Large intestine (tissue), 3 donors: Measurements from ENCODE around the gene EXD2. TPM values are rescaled to one million over a fixed set of nuclear protein-coding genes. Genes with fewer than 3 reads are reported as not detected.

Experiments
- DNase-seq, 2 donors: peaks; one replicate each; pipeline versions ENCODE4 v3.0.0 to v3.0.0-alpha.2; 2013
- H3K27ac ChIP-seq: one replicate; pipeline ENCODE4 v1.5.1; 2013; ENCODE audit warnings: low read length
- H3K27me3 ChIP-seq: 2 replicates; pipeline ENCODE4 v1.6.1; 2013; ENCODE audit warnings: low read length; ENCODE audit not compliant: control insufficient read depth, insufficient read depth
- H3K36me3 ChIP-seq: 2 replicates; pipeline ENCODE4 v1.6.1; 2013; ENCODE audit warnings: low read length; ENCODE audit not compliant: control insufficient read depth, insufficient read depth
- H3K4me1 ChIP-seq: one replicate; pipeline ENCODE4 v1.6.1; 2013; ENCODE audit warnings: low read length; ENCODE audit not compliant: control insufficient read depth, insufficient read depth
- H3K4me3 ChIP-seq: one replicate; pipeline ENCODE4 v1.5.1; 2013; ENCODE audit warnings: low read length
- H3K9me3 ChIP-seq: one replicate; pipeline ENCODE4 v1.6.1; 2013; ENCODE audit warnings: mild to moderate bottlenecking, low read depth, low read length, moderate library complexity; ENCODE audit not compliant: control insufficient read depth
- WGBS: methylation state at CpG from one replicate; pipeline ENCODE4 v1.1.5; 2013; ENCODE audit warnings: low lambda C conversion rate; ENCODE audit not compliant: insufficient coverage; 5-methylcytosine and 5-hydroxymethylcytosine counted together
- polyA plus RNA-seq: library from polyadenylated mRNA; unstranded; fragments of 120-200 nt; gene quantifications from one replicate; pipeline ENCODE4 v1.2.1, GENCODE V29; 2013

The EXD2 gene
- polyA plus RNA-seq, 1 donor = 22.9 TPM

GRCh38 chr14:69231486-69231885, 40.2 kb downstream of the EXD2 start:
- peak; percentile 12 to 60 for DNase-seq
- no peaks in the 10 kb centered on the region for H3K4me1 ChIP-seq
- 14% methylated on average over 1 of the region's 2 CpGs for whole genome bisulfite sequencing
- no peak overlapping the region for H3K27ac ChIP-seq
- H3K4me3 ChIP-seq = no peak overlapping the region
- peaks cover 47% of the 10 kb centered on the region for H3K36me3 ChIP-seq
- H3K27me3 ChIP-seq = no peaks in the 10 kb centered on the region
- no peaks in the 10 kb centered on the region for H3K9me3 ChIP-seq

- Histone ChIP-seq H3K9me3 (no peaks in the 10 kb centered on the region), H3K27ac (no peak overlapping the region), H3K4me3 (no peak overlapping the region), H3K36me3 (peaks cover 56% of the 10 kb centered on the region), H3K27me3 (no peaks in the 10 kb centered on the region), H3K4me1 (no peaks in the 10 kb centered on the region)
- DNase-seq = no peak
- WGBS = 92% methylated on average over 2 of the region's 3 CpGs
These were observed 41.1 kb downstream of the EXD2 start for GRCh38 chr14:69232388-69232787.

- Histone ChIP-seq H3K9me3 (no peaks in the 10 kb centered on the region), H3K36me3 (peaks cover 64% of the 10 kb centered on the region), H3K4me3 (no peak overlapping the region), H3K27me3 (no peaks in the 10 kb centered on the region), H3K27ac (no peak overlapping the region), H3K4me1 (no peaks in the 10 kb centered on the region)
- DNase-seq = no peak
These were observed 42.8 kb downstream of the EXD2 start for GRCh38 chr14:69234106-69234505.

GRCh38 chr14:69235708-69236107, 44.4 kb downstream of the EXD2 start:
- H3K27ac ChIP-seq = no peak overlapping the region
- H3K9me3 ChIP-seq = no peaks in the 10 kb centered on the region
- WGBS = no CpG with 5 or more reads among the region's 1 CpG
- no peaks in the 10 kb centered on the region for H3K4me1 ChIP-seq
- H3K27me3 ChIP-seq = no peaks in the 10 kb centered on the region
- H3K4me3 ChIP-seq = no peak overlapping the region
- DNase-seq = no peak
- peaks cover 63% of the 10 kb centered on the region for H3K36me3 ChIP-seq

GRCh38 chr14:69237142-69237541, 45.8 kb downstream of the EXD2 start:
- whole genome bisulfite sequencing = no CpG with 5 or more reads among the region's 1 CpG
- H3K36me3 ChIP-seq = peaks cover 67% of the 10 kb centered on the region
- DNase-seq = no peak
- no peak overlapping the region for H3K4me3 ChIP-seq
- no peak overlapping the region for H3K27ac ChIP-seq
- H3K9me3 ChIP-seq = no peaks in the 10 kb centered on the region
- H3K4me1 ChIP-seq = peaks cover 7% of the 10 kb centered on the region
- no peaks in the 10 kb centered on the region for H3K27me3 ChIP-seq

GRCh38 chr14:69237584-69237983, 46.3 kb downstream of the EXD2 start:
- WGBS = no CpG with 5 or more reads among the region's 12 CpGs
- H3K27ac ChIP-seq = no peak overlapping the region
- H3K27me3 ChIP-seq = no peaks in the 10 kb centered on the region
- no peaks in the 10 kb centered on the region for H3K9me3 ChIP-seq
- peaks cover 64% of the 10 kb centered on the region for H3K36me3 ChIP-seq
- H3K4me1 ChIP-seq = peaks cover 7% of the 10 kb centered on the region
- DNase-seq = no peak
- no peak overlapping the region for H3K4me3 ChIP-seq

GRCh38 chr14:69238883-69239282, 47.6 kb downstream of the EXD2 start:
- H3K36me3 ChIP-seq = peaks cover 62% of the 10 kb centered on the region
- DNase-seq = no peak
- no peaks in the 10 kb centered on the region for H3K27me3 ChIP-seq
- 88% methylated on average over 1 of the region's 4 CpGs for WGBS
- no peak overlapping the region for H3K4me3 ChIP-seq
- no peak overlapping the region for H3K27ac ChIP-seq
- peaks cover 7% of the 10 kb centered on the region for H3K4me1 ChIP-seq
- no peaks in the 10 kb centered on the region for H3K9me3 ChIP-seq

GRCh38 chr14:69240527-69241173, 49.4 kb downstream of the EXD2 start:
- H3K27me3 ChIP-seq = no peaks in the 10 kb centered on the region
- H3K36me3 ChIP-seq = peaks cover 49% of the 10 kb centered on the region
- no peak for DNase-seq
- H3K4me1 ChIP-seq = peaks cover 7% of the 10 kb centered on the region
- no peak overlapping the region for H3K27ac ChIP-seq
- WGBS = no CpG with 5 or more reads among the region's 13 CpGs
- H3K9me3 ChIP-seq = no peaks in the 10 kb centered on the region
- H3K4me3 ChIP-seq = no peak overlapping the region

GRCh38 chr14:69241577-69241976, 50.3 kb downstream of the EXD2 start:
- Histone ChIP-seq H3K4me3 (no peak overlapping the region), H3K27me3 (no peaks in the 10 kb centered on the region), H3K4me1 (peaks cover 7% of the 10 kb centered on the region), H3K36me3 (peaks cover 40% of the 10 kb centered on the region), H3K27ac (no peak overlapping the region), H3K9me3 (no peaks in the 10 kb centered on the region)
- DNase-seq = peak in 1 of 2 donors; percentile 44
- WGBS = no CpG with 5 or more reads among the region's 2 CpGs

- no peak overlapping the region for H3K27ac ChIP-seq
- H3K27me3 ChIP-seq = no peaks in the 10 kb centered on the region
- H3K4me3 ChIP-seq = no peak overlapping the region
- 71% methylated on average over 4 of the region's 10 CpGs for WGBS
- DNase-seq = peak in 1 of 2 donors; percentile 65
- peaks cover 7% of the 10 kb centered on the region for H3K4me1 ChIP-seq
- peaks cover 30% of the 10 kb centered on the region for H3K36me3 ChIP-seq
- H3K9me3 ChIP-seq = no peaks in the 10 kb centered on the region
These were observed 51.3 kb downstream of the EXD2 start for GRCh38 chr14:69242311-69243224.
